ENCODE results near the gene SLC19A2.

The SLC19A2 gene

GRCh38 chr1:169414952-169415351, 70.8 kb downstream of the SLC19A2 start:
- no peak for TF ChIP-seq CTCF (IDR thresholded peaks at IDR 0.05)
- Histone ChIP-seq H3K4me3 (no peak overlapping the region), H3K27ac (no peak overlapping the region)
- no peak for DNase-seq (ENCODE audit: low spot score)

All from coronary artery (tissue), 2 donors.